Measurements from ENCODE around the gene OR4A16.

GRCh38 chr11:55324500-55324899 is 18.5 kb upstream of the OR4A16 start:
- TF ChIP-seq CTCF (conservative IDR thresholded peaks at IDR 0.05; ENCODE audit: low read length) = no peak
- TF ChIP-seq EZH2phosphoT487 (IDR thresholded peaks at IDR 0.05; ENCODE audit: borderline replicate concordance, low read depth, low read length) = no peak

Measured in OCI-LY7 (cell line).